ENCODE measurements around the gene CATSPERZ.

DNA sequence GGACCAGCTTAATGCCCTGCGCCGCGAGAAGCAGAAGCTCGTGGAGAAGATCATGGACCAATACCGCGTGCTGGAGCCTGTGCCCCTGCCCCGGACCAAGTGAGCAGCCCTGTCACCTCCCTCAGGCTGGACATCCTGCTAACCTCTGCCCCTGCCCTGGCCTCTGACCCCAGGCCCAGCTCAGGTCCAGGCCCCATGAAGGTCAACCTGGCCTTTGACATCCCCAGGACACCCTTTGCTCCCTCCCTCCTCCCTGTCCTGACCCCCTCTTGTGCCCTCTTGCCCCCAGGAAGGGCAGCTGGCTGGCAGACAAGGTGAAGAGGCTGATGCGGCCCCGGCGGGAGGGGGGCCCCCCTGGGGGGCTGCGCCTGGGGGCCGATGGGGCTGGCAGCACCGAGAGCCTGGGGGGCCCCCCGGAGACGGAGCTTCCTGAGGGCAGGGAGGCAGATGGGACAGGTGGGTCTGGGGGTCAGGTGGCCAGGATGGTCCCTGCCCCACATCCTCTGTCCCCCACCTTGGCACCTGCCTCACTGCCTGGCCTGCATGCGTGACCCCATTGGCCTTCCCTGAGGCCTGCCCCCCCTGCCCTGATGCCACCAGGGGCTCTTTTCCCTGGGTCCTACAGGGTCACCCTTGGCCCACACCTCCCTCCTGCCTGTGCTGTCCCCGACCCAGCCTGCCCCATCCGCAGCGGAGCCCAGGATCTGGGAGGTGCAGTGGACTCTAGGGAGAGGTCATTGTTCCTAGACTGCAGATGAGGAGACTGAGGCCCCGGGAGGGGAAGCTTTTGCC, 53.8 kb downstream of the CATSPERZ start:
- TF ChIP-seq HDAC2 (IDR thresholded peaks at IDR 0.05; ENCODE audit: borderline replicate concordance in 1 of 2, low read depth in 2 of 2, low read length in 2 of 2) (no peak), RNF2 (IDR thresholded peaks at IDR 0.05; ENCODE audit: borderline replicate concordance, low read depth, low read length, missing control alignments, poor library complexity, severe bottlenecking) (no peak)
